Lung (tissue), 12 donors: Measurements from ENCODE around the gene VEZT. TPM values are rescaled to one million over a fixed set of nuclear protein-coding genes. Genes with fewer than 3 reads are reported as not detected.

Source experiments
- ATAC-seq: fragments of 200-7000 bp; cut with Tn5 transposase; one replicate; pipeline ENCODE4 v1.9.1; 2020; ENCODE audit warnings: moderate number of reproducible peaks; ENCODE audit not compliant: insufficient read depth, low FRiP score
- DNase-seq, 3 donors: peaks; one replicate each; pipeline ENCODE4 v3.0.0-alpha.2; 2013 to 2017
- H3K27ac ChIP-seq, 2 donors: one replicate each; pipeline ENCODE4 v1.5.1; 2013; ENCODE audit warnings: mild to moderate bottlenecking in 2 of 2, moderate library complexity in 2 of 2, control low read depth in 1 of 2, inconsistent platforms in 1 of 2, low read depth in 1 of 2, low read length in 1 of 2
- H3K27me3 ChIP-seq, 3 donors: one replicate each; pipeline ENCODE4 v1.5.1; 2013; ENCODE audit warnings: low read length in 2 of 3; ENCODE audit not compliant: control insufficient read depth in 3 of 3, insufficient read depth in 3 of 3
- H3K36me3 ChIP-seq, 4 donors: one replicate each; pipeline ENCODE4 v1.5.1; 2013; ENCODE audit warnings: low read length in 4 of 4, mild to moderate bottlenecking in 1 of 4, moderate library complexity in 1 of 4; ENCODE audit not compliant: control insufficient read depth in 4 of 4, insufficient read depth in 4 of 4
- H3K4me1 ChIP-seq, 5 donors: one replicate each; pipeline ENCODE4 v1.5.1; 2013; ENCODE audit warnings: low read length in 5 of 5, mild to moderate bottlenecking in 2 of 5, moderate library complexity in 1 of 5; ENCODE audit not compliant: control insufficient read depth in 5 of 5, insufficient read depth in 5 of 5
- H3K4me3 ChIP-seq: one replicate; pipeline ENCODE4 v1.5.1; 2013; ENCODE audit warnings: mild to moderate bottlenecking, control low read depth, moderate library complexity
- H3K9ac ChIP-seq, 2 donors: one replicate each; pipeline ENCODE4 v1.5.1; 2013; ENCODE audit warnings: low read length in 2 of 2, control low read depth in 1 of 2; ENCODE audit not compliant: insufficient read depth in 1 of 2
- H3K9me3 ChIP-seq, 4 donors: one replicate each; pipeline ENCODE4 v1.5.1; 2013; ENCODE audit warnings: low read length in 3 of 4, mild to moderate bottlenecking in 1 of 4, moderate library complexity in 1 of 4; ENCODE audit not compliant: control insufficient read depth in 4 of 4, insufficient read depth in 3 of 4
- WGBS, 2 donors: extraction: QIAGEN DNeasy Blood & Tissue Kit; methylation state at CpG; one replicate each; pipeline ENCODE4 v1.1.7; 2013; 5-methylcytosine and 5-hydroxymethylcytosine counted together
- polyA plus RNA-seq, 2 donors: library from polyadenylated mRNA; stranded (reverse); fragments of 200-250 nt; gene quantifications; one replicate each; pipeline ENCODE4 v1.2.1, GENCODE V29; 2013
- total RNA-seq, 2 donors: library from RNA; depleted of rRNA in 1 of 2; stranded (reverse); fragments of >200 nt in 1 of 2; gene quantifications; one replicate each; pipeline ENCODE4 v1.2.1, GENCODE V29; 2014 to 2021
- TF ChIP-seq, protein P1 (sequence below): IDR thresholded peaks from 2 replicates; pipeline ENCODE4 v1.5.1; 2012; ENCODE audit warnings: mild to moderate bottlenecking; ENCODE audit errors: control extremely low read depth, extremely low read depth
- donor health status: control.
- donor health status: control.
- donor health status: Bipolar disorder and iron deficiency.
- donor health status: healthy.
- donor health status: DM: yes; HTN: yes; CAD: no.

VEZT gene
- total and polyA plus RNA-seq, 4 donors = 28.6 to 144 (median 47.3) TPM

GRCh38 chr12:95318071-95318545 lies 100.5 kb downstream of the VEZT start:
- DNase-seq (peak in 2 of 3 donors; percentile 44 to 45), ATAC-seq (peak; percentile 60)
- no peaks in the 10 kb centered on the region for H3K27me3 ChIP-seq
- TF ChIP-seq, protein P1, sequence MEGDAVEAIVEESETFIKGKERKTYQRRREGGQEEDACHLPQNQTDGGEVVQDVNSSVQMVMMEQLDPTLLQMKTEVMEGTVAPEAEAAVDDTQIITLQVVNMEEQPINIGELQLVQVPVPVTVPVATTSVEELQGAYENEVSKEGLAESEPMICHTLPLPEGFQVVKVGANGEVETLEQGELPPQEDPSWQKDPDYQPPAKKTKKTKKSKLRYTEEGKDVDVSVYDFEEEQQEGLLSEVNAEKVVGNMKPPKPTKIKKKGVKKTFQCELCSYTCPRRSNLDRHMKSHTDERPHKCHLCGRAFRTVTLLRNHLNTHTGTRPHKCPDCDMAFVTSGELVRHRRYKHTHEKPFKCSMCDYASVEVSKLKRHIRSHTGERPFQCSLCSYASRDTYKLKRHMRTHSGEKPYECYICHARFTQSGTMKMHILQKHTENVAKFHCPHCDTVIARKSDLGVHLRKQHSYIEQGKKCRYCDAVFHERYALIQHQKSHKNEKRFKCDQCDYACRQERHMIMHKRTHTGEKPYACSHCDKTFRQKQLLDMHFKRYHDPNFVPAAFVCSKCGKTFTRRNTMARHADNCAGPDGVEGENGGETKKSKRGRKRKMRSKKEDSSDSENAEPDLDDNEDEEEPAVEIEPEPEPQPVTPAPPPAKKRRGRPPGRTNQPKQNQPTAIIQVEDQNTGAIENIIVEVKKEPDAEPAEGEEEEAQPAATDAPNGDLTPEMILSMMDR = no peak
- H3K9me3 ChIP-seq = no peaks in the 10 kb centered on the region
- no peak overlapping the region for H3K27ac ChIP-seq
- no peak overlapping the region for H3K4me3 ChIP-seq
- 65 to 91% methylated on average over 2 of the region's 2 CpGs for WGBS, 2 donors
- no peak overlapping the region for H3K9ac ChIP-seq
- H3K36me3 ChIP-seq = no peaks in the 10 kb centered on the region
- H3K4me1 ChIP-seq = peaks cover 0 to 7% (median 0%) of the 10 kb centered on the region in 5 donors

GRCh38 chr12:95319694-95320331 lies 102.2 kb downstream of the VEZT start:
- Histone ChIP-seq H3K9me3 (no peaks in the 10 kb centered on the region), H3K27ac (peak overlapping the region in 1 of 2 donors; percentile 79), H3K9ac (no peak overlapping the region), H3K36me3 (no peaks in the 10 kb centered on the region), H3K4me3 (no peak overlapping the region), H3K27me3 (no peaks in the 10 kb centered on the region), H3K4me1 (peaks cover 0 to 7% (median 0%) of the 10 kb centered on the region in 5 donors)
- ATAC-seq (no peak), DNase-seq (peak in 2 of 3 donors; percentile 34 to 45)
- TF ChIP-seq, protein P1 = no peak
- WGBS, 2 donors = 81 to 91% methylated on average over 1 of the region's 1 CpG

GRCh38 chr12:95321516-95322246 lies 104.1 kb downstream of the VEZT start:
- H3K27ac ChIP-seq = peak overlapping the region in 1 of 2 donors; percentile 39

More at GRCh38 chr12:95321516-95322246, 104.1 kb downstream of the VEZT start:
- TF ChIP-seq, protein P1 = no peak
- no peaks in the 10 kb centered on the region for H3K9me3 ChIP-seq
- no peak overlapping the region for H3K4me3 ChIP-seq
- peaks cover 0 to 7% (median 2%) of the 10 kb centered on the region in 5 donors for H3K4me1 ChIP-seq
- no peak for DNase-seq
- H3K36me3 ChIP-seq = no peaks in the 10 kb centered on the region
- no peak for ATAC-seq
- no peaks in the 10 kb centered on the region for H3K27me3 ChIP-seq
- no peak overlapping the region for H3K9ac ChIP-seq
- WGBS, 2 donors = 68 to 71% methylated on average over 3 of the region's 3 CpGs
